ENCODE results near the gene OR52E6. TPM values are rescaled to one million over a fixed set of nuclear protein-coding genes. Genes with fewer than 3 reads are reported as not detected.

Gene OR52E6
- total RNA-seq, result not detected in 2 replicates

- DNase-seq (ENCODE audit: low read depth, low spot score), result no peak
These were observed at the start of gene OR52E6 for GRCh38 chr11:5841797-5842196. OR52E6 (minus strand) TSS chr11:5841897; CDS start chr11:5841897, 0 bp downstream.

GRCh38 chr11:5891216-5891800 is 49.6 kb upstream of the OR52E6 start:
- DNase-seq (ENCODE audit: low read depth, low spot score), result no peak

GRCh38 chr11:5887661-5888060 is 46.0 kb upstream of the OR52E6 start:
- no peak for DNase-seq (ENCODE audit: low read depth, low spot score)

- no peak for DNase-seq (ENCODE audit: low read depth, low spot score)
These were observed 45.5 kb upstream of the OR52E6 start for GRCh38 chr11:5887172-5887571.

- DNase-seq (ENCODE audit: low read depth, low spot score), result no peak
These were observed 40.1 kb upstream of the OR52E6 start for GRCh38 chr11:5881756-5882155.

- no peak for DNase-seq (ENCODE audit: low read depth, low spot score)
These were observed 38.6 kb upstream of the OR52E6 start, which contains the start of gene OR52E4 for GRCh38 chr11:5880329-5880728. OR52E4 (plus strand) TSS chr11:5880629; CDS start chr11:5884293, 3,664 bp downstream.

- no peak for DNase-seq (ENCODE audit: low read depth, low spot score)
These were observed 36.9 kb upstream of the OR52E6 start for GRCh38 chr11:5878564-5878963.

GRCh38 chr11:5865826-5866225 is 24.1 kb upstream of the OR52E6 start:
- DNase-seq (ENCODE audit: low read depth, low spot score), result no peak

GRCh38 chr11:5857590-5857989 is 15.9 kb upstream of the OR52E6 start, which contains the start of gene OR52E8:
OR52E8 (minus strand) TSS chr11:5857690; CDS start chr11:5857690, 0 bp downstream.
- DNase-seq (ENCODE audit: low read depth, low spot score), result no peak

GRCh38 chr11:5851002-5851401 is 9.3 kb upstream of the OR52E6 start:
- DNase-seq (ENCODE audit: low read depth, low spot score), result no peak

- DNase-seq (ENCODE audit: low read depth, low spot score), result no peak
These were observed 6.0 kb upstream of the OR52E6 start for GRCh38 chr11:5847711-5848110.

GRCh38 chr11:5846701-5847100 is 5.0 kb upstream of the OR52E6 start:
- no peak for DNase-seq (ENCODE audit: low read depth, low spot score)

GRCh38 chr11:5837695-5838094 is 4.0 kb downstream of the OR52E6 start:
- DNase-seq (ENCODE audit: low read depth, low spot score), result no peak

- DNase-seq (ENCODE audit: low read depth, low spot score), result no peak
These were observed 8.3 kb downstream of the OR52E6 start for GRCh38 chr11:5833446-5833845.

- no peak for DNase-seq (ENCODE audit: low read depth, low spot score)
These were observed 10.4 kb downstream of the OR52E6 start for GRCh38 chr11:5831196-5831829.

- DNase-seq (ENCODE audit: low read depth, low spot score), result no peak
These were observed 23.3 kb downstream of the OR52E6 start for GRCh38 chr11:5818245-5818886.

- no peak for DNase-seq (ENCODE audit: low read depth, low spot score)
These were observed 26.2 kb downstream of the OR52E6 start for GRCh38 chr11:5815534-5815933.

GRCh38 chr11:5809905-5810795 is 31.5 kb downstream of the OR52E6 start:
- DNase-seq (ENCODE audit: low read depth, low spot score), result no peak

GRCh38 chr11:5809122-5809519 is 32.6 kb downstream of the OR52E6 start:
- DNase-seq (ENCODE audit: low read depth, low spot score), result no peak

GRCh38 chr11:5808500-5809121 is 33.1 kb downstream of the OR52E6 start, which contains the start of gene OR52N2:
OR52N2 (plus strand) TSS chr11:5808924; CDS start chr11:5820336, 11,412 bp downstream.
- peak; percentile 24 for DNase-seq (ENCODE audit: low read depth, low spot score)

- no peak for DNase-seq (ENCODE audit: low read depth, low spot score)
These were observed 34.1 kb downstream of the OR52E6 start for GRCh38 chr11:5807580-5807979.
